GM04503 (cell line): ENCODE results near the gene RPL37A.

Experiments
- DNase-seq: peaks from one replicate; pipeline ENCODE4 v3.0.0-alpha.2; 2012; ENCODE audit warnings: low read depth

RPL37A gene

GRCh38 chr2:216548901-216549331 lies 50.3 kb downstream of the RPL37A start:
- no peak for DNase-seq

GRCh38 chr2:216549926-216550690 lies 51.5 kb downstream of the RPL37A start:
- DNase-seq: no peak

- DNase-seq: no peak
Observed at GRCh38 chr2:216551234-216552068, 52.8 kb downstream of the RPL37A start.

GRCh38 chr2:216553093-216553478 lies 54.4 kb downstream of the RPL37A start:
- DNase-seq: no peak
